WERI-Rb-1 (cell line): ENCODE results near the gene MGLL.

ENCODE experiments used
- DNase-seq: peaks from one replicate; pipeline ENCODE4 v3.0.0-alpha.2; 2020
- H3K27ac ChIP-seq: fragments of 250-450 bp; sonication (Bioruptor Pico); 2 replicates; pipeline ENCODE4 v1.5.1; 2020; ENCODE audit warnings: mild to moderate bottlenecking, moderate library complexity
- H3K27me3 ChIP-seq: fragments of 250-450 bp; sonication (Bioruptor Pico); 2 replicates; pipeline ENCODE4 v1.5.1; 2021; ENCODE audit warnings: mild to moderate bottlenecking, low read depth, moderate library complexity; ENCODE audit not compliant: insufficient read depth, severe bottlenecking
- H3K36me3 ChIP-seq: fragments of 250-450 bp; sonication (Bioruptor Pico); 2 replicates; pipeline ENCODE4 v1.5.1; 2020; ENCODE audit warnings: mild to moderate bottlenecking, moderate library complexity
- H3K4me3 ChIP-seq: 2 replicates; pipeline ENCODE4 v1.5.1; 2011; ENCODE audit warnings: low read depth, mild to moderate bottlenecking, control low read depth, low read length
- H3K9me3 ChIP-seq: fragments of 250-450 bp; sonication (Bioruptor Pico); 2 replicates; pipeline ENCODE4 v1.5.1; 2021; ENCODE audit warnings: mild to moderate bottlenecking, moderate library complexity; ENCODE audit not compliant: severe bottlenecking
- CTCF ChIP-seq: IDR thresholded peaks from 2 replicates; pipeline ENCODE4 v1.5.1; 2011; ENCODE audit warnings: low read depth, mild to moderate bottlenecking, control low read depth, inconsistent platforms, low read length

Gene MGLL

DNA sequence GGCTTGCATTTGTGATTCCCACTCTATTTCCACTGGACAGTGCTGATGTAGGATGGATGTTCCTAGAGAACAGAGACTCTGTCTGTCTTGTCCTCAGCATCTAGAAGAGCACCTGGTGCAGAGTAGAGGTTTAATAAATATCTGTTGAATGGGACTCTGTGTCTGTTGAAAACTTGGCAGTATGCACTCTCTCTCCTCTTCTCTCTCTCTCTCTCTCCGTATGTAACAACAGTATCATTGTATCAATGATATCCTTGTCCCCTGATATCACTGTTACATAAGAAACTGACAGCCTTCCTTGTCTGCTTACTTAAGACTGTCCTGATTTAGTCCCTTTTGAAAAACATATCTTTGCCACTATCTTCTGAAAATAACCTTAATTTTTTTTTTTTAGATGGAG is 24.3 kb upstream of the MGLL start:
- TF ChIP-seq CTCF = no peak
- Histone ChIP-seq H3K27ac (no peak overlapping the region), H3K36me3 (no peaks in the 10 kb centered on the region), H3K27me3 (no peaks in the 10 kb centered on the region), H3K9me3 (no peaks in the 10 kb centered on the region), H3K4me3 (no peak overlapping the region)
- no peak for DNase-seq

GRCh38 chr3:127844326-127844942 is 22.1 kb upstream of the MGLL start:
- no peaks in the 10 kb centered on the region for H3K36me3 ChIP-seq
- H3K4me3 ChIP-seq = no peak overlapping the region
- H3K27me3 ChIP-seq = no peaks in the 10 kb centered on the region
- H3K9me3 ChIP-seq = no peaks in the 10 kb centered on the region
- no peak for TF ChIP-seq CTCF
- H3K27ac ChIP-seq = no peak overlapping the region
- no peak for DNase-seq

DNA sequence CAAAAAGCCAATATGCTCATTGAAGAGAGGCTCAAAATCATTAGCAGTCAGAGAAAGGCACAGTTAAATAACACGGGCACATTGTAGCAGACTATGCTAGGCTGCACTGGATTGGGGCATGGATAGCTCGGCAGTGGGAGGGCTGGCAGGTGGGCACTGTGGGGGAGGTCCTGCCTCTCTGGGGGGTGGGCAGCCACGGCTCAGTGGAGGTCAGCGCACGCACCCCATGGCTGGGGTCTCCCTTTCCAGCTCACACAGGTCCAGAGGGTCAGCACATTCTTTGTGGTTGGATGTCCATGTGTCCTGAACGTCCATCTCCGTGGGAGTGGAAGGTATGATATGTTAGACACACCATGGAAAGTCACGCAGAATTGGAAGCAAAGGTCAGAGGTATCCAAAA is 18.4 kb upstream of the MGLL start:
- H3K27ac ChIP-seq = no peak overlapping the region
- no peak overlapping the region for H3K4me3 ChIP-seq
- no peak for DNase-seq
- no peaks in the 10 kb centered on the region for H3K9me3 ChIP-seq
- no peaks in the 10 kb centered on the region for H3K27me3 ChIP-seq
- no peak for TF ChIP-seq CTCF
- no peaks in the 10 kb centered on the region for H3K36me3 ChIP-seq

DNA sequence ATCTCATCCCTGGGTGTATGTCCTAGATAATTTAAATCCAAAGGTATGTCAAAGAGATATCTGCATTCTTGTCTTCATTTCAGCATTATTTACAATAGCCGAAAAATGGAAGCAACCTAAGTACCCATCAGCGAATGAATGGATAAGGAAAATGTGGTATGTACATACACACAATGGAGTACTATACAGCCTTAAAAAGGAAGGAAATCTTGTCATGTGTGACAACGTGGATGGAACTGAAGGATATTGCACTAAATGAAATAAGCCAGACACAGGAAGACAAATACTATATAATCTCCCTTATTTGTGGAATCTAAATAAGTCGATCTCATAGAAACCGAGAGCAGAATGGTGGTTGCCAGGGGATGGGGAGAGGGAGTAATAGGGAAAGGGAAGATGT is 16.8 kb upstream of the MGLL start:
- Histone ChIP-seq H3K4me3 (no peak overlapping the region), H3K27ac (no peak overlapping the region), H3K27me3 (no peaks in the 10 kb centered on the region), H3K9me3 (no peaks in the 10 kb centered on the region), H3K36me3 (no peaks in the 10 kb centered on the region)
- TF ChIP-seq CTCF = no peak
- no peak for DNase-seq

GRCh38 chr3:127835993-127836882 is 13.9 kb upstream of the MGLL start:
- Histone ChIP-seq H3K36me3 (no peaks in the 10 kb centered on the region), H3K27me3 (no peaks in the 10 kb centered on the region), H3K27ac (no peak overlapping the region), H3K9me3 (no peaks in the 10 kb centered on the region), H3K4me3 (no peak overlapping the region)
- no peak for DNase-seq
- TF ChIP-seq CTCF = no peak
